ENCODE results near the gene ALPK3. TPM values are rescaled to one million over a fixed set of nuclear protein-coding genes. Genes with fewer than 3 reads are reported as not detected.

The ALPK3 gene
- total RNA-seq, 4 donors from 2014 or later = 19.1 to 34.4 (median 26.5) TPM

- H3K4me3 ChIP-seq = no peak overlapping the region
- no peak for ATAC-seq
- H3K4me1 ChIP-seq = peaks cover 0 to 49% (median 17%) of the 10 kb centered on the region in 3 donors
- H3K9me3 ChIP-seq = no peaks in the 10 kb centered on the region
- 69 to 90% methylated on average over 4 to 6 of the region's 12 CpGs for WGBS, 2 donors (ENCODE audit: low coverage in 1 of 2)
- no peaks in the 10 kb centered on the region for H3K27me3 ChIP-seq
- H3K36me3 ChIP-seq = peaks cover 0 to 52% of the 10 kb centered on the region in 2 donors
- TF ChIP-seq POLR2AphosphoS5 (IDR thresholded peaks at IDR 0.05) (no peak), EP300 (IDR thresholded peaks at IDR 0.05) (no peak), POLR2A (IDR thresholded peaks at IDR 0.05) (no peak), CTCF (IDR thresholded peaks at IDR 0.05) (no peak)
- no peak overlapping the region for H3K27ac ChIP-seq
Measured at GRCh38 chr15:84783493-84784251, 33.5 kb upstream of the ALPK3 start.

- H3K27me3 ChIP-seq = no peaks in the 10 kb centered on the region
- no peaks in the 10 kb centered on the region for H3K9me3 ChIP-seq
- H3K36me3 ChIP-seq = peaks cover 0 to 49% of the 10 kb centered on the region in 2 donors
- peaks cover 0 to 46% (median 17%) of the 10 kb centered on the region in 3 donors for H3K4me1 ChIP-seq
- ATAC-seq = no peak
- no peak for TF ChIP-seq EP300 (IDR thresholded peaks at IDR 0.05)
- H3K27ac ChIP-seq = no peak overlapping the region
- no peak overlapping the region for H3K4me3 ChIP-seq
- 100% methylated on average over 1 of the region's 17 CpGs; no CpG with 5 or more reads in 1 of the 2 donors for WGBS, 2 donors (ENCODE audit: low coverage in 1 of 2)
Measured at GRCh38 chr15:84784262-84784661, 32.9 kb upstream of the ALPK3 start.

- no peak overlapping the region for H3K27ac ChIP-seq
- TF ChIP-seq CTCF (IDR thresholded peaks at IDR 0.05) = no peak
- no peak for TF ChIP-seq EP300 (IDR thresholded peaks at IDR 0.05)
- TF ChIP-seq POLR2A (IDR thresholded peaks at IDR 0.05) = no peak
- no peak for TF ChIP-seq POLR2AphosphoS5 (IDR thresholded peaks at IDR 0.05)
- no peak for ATAC-seq
Measured at GRCh38 chr15:84785053-84785452, 32.1 kb upstream of the ALPK3 start.

GRCh38 chr15:84788500-84788899, 28.7 kb upstream of the ALPK3 start:
- Histone ChIP-seq H3K4me3 (no peak overlapping the region), H3K27ac (no peak overlapping the region), H3K27me3 (no peaks in the 10 kb centered on the region), H3K9me3 (no peaks in the 10 kb centered on the region), H3K36me3 (peaks cover 0 to 57% of the 10 kb centered on the region in 2 donors), H3K4me1 (peaks cover 0 to 44% (median 15%) of the 10 kb centered on the region in 3 donors)
- 45 to 55% methylated on average over 2 of the region's 2 CpGs for WGBS, 2 donors (ENCODE audit: low coverage in 1 of 2)
- no peak for ATAC-seq
- no peak for TF ChIP-seq CTCF (IDR thresholded peaks at IDR 0.05)
- TF ChIP-seq POLR2AphosphoS5 (IDR thresholded peaks at IDR 0.05) = no peak
- no peak for TF ChIP-seq POLR2A (IDR thresholded peaks at IDR 0.05)
- no peak for TF ChIP-seq EP300 (IDR thresholded peaks at IDR 0.05)

More at GRCh38 chr15:84785053-84785452, 32.1 kb upstream of the ALPK3 start:
- 70% methylated on average over 4 of the region's 5 CpGs; no CpG with 5 or more reads in 1 of the 2 donors for WGBS, 2 donors (ENCODE audit: low coverage in 1 of 2)
- Histone ChIP-seq H3K36me3 (peaks cover 0 to 49% of the 10 kb centered on the region in 2 donors), H3K27me3 (no peaks in the 10 kb centered on the region), H3K4me1 (peaks cover 0 to 38% (median 15%) of the 10 kb centered on the region in 3 donors), H3K9me3 (no peaks in the 10 kb centered on the region), H3K4me3 (no peak overlapping the region)

GRCh38 chr15:84789762-84790161, 27.4 kb upstream of the ALPK3 start:
- Histone ChIP-seq H3K4me3 (no peak overlapping the region), H3K4me1 (peaks cover 0 to 43% (median 15%) of the 10 kb centered on the region in 3 donors), H3K36me3 (peaks cover 0 to 56% of the 10 kb centered on the region in 2 donors), H3K9me3 (no peaks in the 10 kb centered on the region), H3K27ac (no peak overlapping the region), H3K27me3 (no peaks in the 10 kb centered on the region)
- no peak for TF ChIP-seq CTCF (IDR thresholded peaks at IDR 0.05)
- TF ChIP-seq POLR2AphosphoS5 (IDR thresholded peaks at IDR 0.05) = no peak
- no peak for TF ChIP-seq EP300 (IDR thresholded peaks at IDR 0.05)
- no peak for TF ChIP-seq POLR2A (IDR thresholded peaks at IDR 0.05)
- WGBS, 2 donors (ENCODE audit: low coverage in 1 of 2) = 100% methylated on average over 2 to 3 of the region's 5 CpGs
- no peak for ATAC-seq

All from gastroesophageal sphincter (tissue), 4 donors.